Measurements from ENCODE around the gene MMP25.

The MMP25 gene

GRCh38 chr16:3045758-3046640 lies at the start of gene MMP25:
Gene MMP25, plus strand, starts transcription at chr16:3046561. Its CDS starts 357 bp downstream, at chr16:3046918.
- in situ Hi-C loops (cut with MboI; ENCODE audit: low sequenced_read_pairs), result no loop called here

- in situ Hi-C loops (cut with MboI; ENCODE audit: low sequenced_read_pairs), result no loop called here
Measured at GRCh38 chr16:2999929-3000328, 46.4 kb upstream of the MMP25 start.

- in situ Hi-C loops (cut with MboI; ENCODE audit: low sequenced_read_pairs), result no loop called here
Measured at GRCh38 chr16:3000540-3000939, 45.8 kb upstream of the MMP25 start.

GRCh38 chr16:3001316-3001715 lies 45.0 kb upstream of the MMP25 start:
- in situ Hi-C loops (cut with MboI; ENCODE audit: low sequenced_read_pairs), result no loop called here

- in situ Hi-C loops (cut with MboI; ENCODE audit: low sequenced_read_pairs), result no loop called here
Measured at GRCh38 chr16:3003582-3004270, 42.6 kb upstream of the MMP25 start.

- in situ Hi-C loops (cut with MboI; ENCODE audit: low sequenced_read_pairs), result no loop called here
Measured at GRCh38 chr16:3004319-3004718, 42.0 kb upstream of the MMP25 start.

GRCh38 chr16:3004781-3005284 lies 41.5 kb upstream of the MMP25 start:
- in situ Hi-C loops (cut with MboI; ENCODE audit: low sequenced_read_pairs), result no loop called here

- in situ Hi-C loops (cut with MboI; ENCODE audit: low sequenced_read_pairs), result no loop called here
Measured at GRCh38 chr16:3007059-3007956, 39.1 kb upstream of the MMP25 start.

GRCh38 chr16:3007957-3008689 lies 38.2 kb upstream of the MMP25 start:
- in situ Hi-C loops (cut with MboI; ENCODE audit: low sequenced_read_pairs), result no loop called here

- in situ Hi-C loops (cut with MboI; ENCODE audit: low sequenced_read_pairs), result no loop called here
Measured at GRCh38 chr16:3008690-3009037, 37.7 kb upstream of the MMP25 start.

- in situ Hi-C loops (cut with MboI; ENCODE audit: low sequenced_read_pairs), result no loop called here
Measured at GRCh38 chr16:3009568-3010390, 36.6 kb upstream of the MMP25 start.

- in situ Hi-C loops (cut with MboI; ENCODE audit: low sequenced_read_pairs), result no loop called here
Measured at GRCh38 chr16:3010510-3010909, 35.9 kb upstream of the MMP25 start.

GRCh38 chr16:3012246-3012645 lies 34.1 kb upstream of the MMP25 start:
- in situ Hi-C loops (cut with MboI; ENCODE audit: low sequenced_read_pairs), result no loop called here

GRCh38 chr16:3012828-3013420 lies 33.4 kb upstream of the MMP25 start, which contains the start of gene CLDN9:
Gene CLDN9, plus strand, starts transcription at chr16:3012923. Its CDS starts 440 bp downstream, at chr16:3013363.
- in situ Hi-C loops (cut with MboI; ENCODE audit: low sequenced_read_pairs), result no loop called here

GRCh38 chr16:3013491-3013951 lies 32.8 kb upstream of the MMP25 start:
- in situ Hi-C loops (cut with MboI; ENCODE audit: low sequenced_read_pairs), result no loop called here

GRCh38 chr16:3013998-3014690 lies 32.2 kb upstream of the MMP25 start:
- in situ Hi-C loops (cut with MboI; ENCODE audit: low sequenced_read_pairs), result no loop called here

GRCh38 chr16:3014971-3015370 lies 31.4 kb upstream of the MMP25 start:
- in situ Hi-C loops (cut with MboI; ENCODE audit: low sequenced_read_pairs), result no loop called here

GRCh38 chr16:3015865-3016521 lies 30.4 kb upstream of the MMP25 start:
- in situ Hi-C loops (cut with MboI; ENCODE audit: low sequenced_read_pairs), result no loop called here
